CD14-positive monocyte (primary cell): ENCODE measurements around the gene PRDX6. TPM values are rescaled to one million over a fixed set of nuclear protein-coding genes. Genes with fewer than 3 reads are reported as not detected.
A peak's percentile ranks its signal among the peaks of the same experiment; 100 is the strongest.

Experiments
- DNase-seq, 3 donors: peaks; one replicate each; pipeline ENCODE4 v3.0.0-alpha.2; 2011 to 2022
- H2AFZ ChIP-seq: 2 replicates; pipeline ENCODE4 v1.6.0; 2012; ENCODE audit warnings: mild to moderate bottlenecking, low read depth, low read length, inconsistent platforms; ENCODE audit not compliant: insufficient read depth, poor library complexity, severe bottlenecking
- H3K27ac ChIP-seq, 2 donors: 1 replicate in 1 of 2; 2 replicates in 1 of 2; pipeline ENCODE4 v1.5.1; 2012 to 2013; ENCODE audit warnings: low read length in 2 of 2, control low read depth in 1 of 2, inconsistent platforms in 1 of 2, low read depth in 1 of 2, mild to moderate bottlenecking in 1 of 2
- H3K27me3 ChIP-seq, 2 donors: one replicate each; pipeline versions ENCODE4 v1.6.0 to v1.6.1; 2011 to 2013; ENCODE audit warnings: low read length in 2 of 2; ENCODE audit not compliant: control insufficient read depth in 2 of 2, insufficient read depth in 2 of 2
- H3K36me3 ChIP-seq, 2 donors: replicated peaks in 1 of 2; 1 replicate in 1 of 2; 2 replicates in 1 of 2; pipeline versions ENCODE4 v1.5.1 to v1.6.1; 2012 to 2013; ENCODE audit warnings: low read length in 2 of 2, control low read depth in 1 of 2, inconsistent platforms in 1 of 2, mild to moderate bottlenecking in 1 of 2; ENCODE audit not compliant: insufficient read depth in 2 of 2, control insufficient read depth in 1 of 2
- H3K4me1 ChIP-seq, 2 donors: 1 replicate in 1 of 2; 2 replicates in 1 of 2; pipeline versions ENCODE4 v1.5.1 to v1.6.1; 2012 to 2013; ENCODE audit warnings: low read length in 2 of 2, control low read depth in 1 of 2, inconsistent platforms in 1 of 2, mild to moderate bottlenecking in 1 of 2, moderate library complexity in 1 of 2; ENCODE audit not compliant: insufficient read depth in 2 of 2, control insufficient read depth in 1 of 2
- H3K4me2 ChIP-seq: replicated peaks from 2 replicates; pipeline ENCODE3; 2012; ENCODE audit warnings: low read length, moderate library complexity, mild to moderate bottlenecking; ENCODE audit not compliant: poor library complexity, severe bottlenecking; ENCODE audit errors: extremely low read depth
- H3K4me3 ChIP-seq, 3 experiments: fragments of 200-600 bp in 1 of 3; sonication (generic) in 1 of 3; replicated peaks in 1 of 3; 1 replicate in 2 of 3; 2 replicates in 1 of 3; pipeline ENCODE4 v1.5.1; 2011 to 2013; ENCODE audit warnings: low read length in 3 of 3, mild to moderate bottlenecking in 3 of 3, control low read depth in 2 of 3, low read depth in 2 of 3, inconsistent platforms in 1 of 3, moderate library complexity in 1 of 3
- H3K79me2 ChIP-seq: 2 replicates; pipeline ENCODE4 v1.6.0; 2012; ENCODE audit warnings: mild to moderate bottlenecking, control low read depth, inconsistent platforms, low read length, moderate library complexity; ENCODE audit not compliant: insufficient read depth
- H3K9ac ChIP-seq: 2 replicates; pipeline ENCODE4 v1.6.0; 2017; ENCODE audit warnings: low read length, mild to moderate bottlenecking; ENCODE audit not compliant: insufficient read depth, poor library complexity, severe bottlenecking
- H3K9me3 ChIP-seq, 2 donors: replicated peaks in 1 of 2; 1 replicate in 1 of 2; 2 replicates in 1 of 2; pipeline versions ENCODE4 v1.5.1 to v1.6.1; 2012 to 2013; ENCODE audit warnings: low read length in 2 of 2, control low read depth in 1 of 2; ENCODE audit not compliant: control insufficient read depth in 1 of 2, insufficient read depth in 1 of 2
- H4K20me1 ChIP-seq: 2 replicates; pipeline ENCODE4 v1.6.0; 2012; ENCODE audit warnings: mild to moderate bottlenecking, low read length, control low read depth, moderate library complexity; ENCODE audit not compliant: insufficient read depth
- H3K27ac Mint-ChIP-seq, 7 donors: one replicate each; pipeline ENCODE4 v1.8.0; 2020; ENCODE audit warnings: mild to moderate bottlenecking in 7 of 7, mixed read lengths in 7 of 7, moderate library complexity in 6 of 7, inconsistent platforms in 2 of 7
- H3K27me3 Mint-ChIP-seq, 3 donors: one replicate each; pipeline ENCODE4 v1.8.0; 2021 to 2022; ENCODE audit warnings: low read depth in 3 of 3, mild to moderate bottlenecking in 3 of 3, mixed read lengths in 3 of 3, moderate library complexity in 3 of 3, inconsistent platforms in 1 of 3
- H3K36me3 Mint-ChIP-seq, 2 donors: one replicate each; pipeline ENCODE4 v1.8.0; 2020; ENCODE audit warnings: mixed read lengths in 2 of 2, inconsistent platforms in 1 of 2, mild to moderate bottlenecking in 1 of 2
- H3K4me1 Mint-ChIP-seq: one replicate; pipeline ENCODE4 v1.8.0; 2020; ENCODE audit warnings: mild to moderate bottlenecking, mixed read lengths
- H3K4me3 Mint-ChIP-seq, 2 donors: one replicate each; pipeline ENCODE4 v1.8.0; 2020; ENCODE audit warnings: mild to moderate bottlenecking in 2 of 2, mixed read lengths in 2 of 2, moderate library complexity in 1 of 2
- H3K9me3 Mint-ChIP-seq, 7 donors: one replicate each; pipeline ENCODE4 v1.8.0; 2020 to 2022; ENCODE audit warnings: mixed read lengths in 7 of 7, mild to moderate bottlenecking in 6 of 7, moderate library complexity in 6 of 7, inconsistent platforms in 2 of 7
- WGBS: methylation state at CpG from one replicate; pipeline ENCODE4 v1.1.5; 2013; ENCODE audit warnings: missing lambda C conversion rate; ENCODE audit not compliant: insufficient coverage; 5-methylcytosine and 5-hydroxymethylcytosine counted together
- intact Hi-C, 2 donors: fragments of 100-400 bp; cut with micrococcal nuclease; formaldehyde crosslinking; loops; one replicate each; pipeline versions ENCODE4 v1.15.0 to v1.15.1; 2023
- polyA plus RNA-seq, 3 donors: library from polyadenylated mRNA; depleted of rRNA in 1 of 3; unstranded in 2 of 3; stranded (reverse) in 1 of 3; fragments of 300-500 nt in 2 of 3; fragments of >200 nt in 1 of 3; fragmentation: Illumina TruSeq in 2 of 3; gene quantifications; 1 replicate in 2 of 3; 2 replicates in 1 of 3; pipeline ENCODE4 v1.2.3, GENCODE V29; 2012 to 2021
- TF ChIP-seq, protein P1 (sequence below): fragments of 200-600 bp; IDR thresholded peaks from one replicate; pipeline ENCODE4 v1.8.0; 2022; ENCODE audit warnings: antibody characterized with exemption, mild to moderate bottlenecking

The PRDX6 gene
- polyA plus RNA-seq, 3 donors, result 89.5 to 142 (median 119) TPM

DNA sequence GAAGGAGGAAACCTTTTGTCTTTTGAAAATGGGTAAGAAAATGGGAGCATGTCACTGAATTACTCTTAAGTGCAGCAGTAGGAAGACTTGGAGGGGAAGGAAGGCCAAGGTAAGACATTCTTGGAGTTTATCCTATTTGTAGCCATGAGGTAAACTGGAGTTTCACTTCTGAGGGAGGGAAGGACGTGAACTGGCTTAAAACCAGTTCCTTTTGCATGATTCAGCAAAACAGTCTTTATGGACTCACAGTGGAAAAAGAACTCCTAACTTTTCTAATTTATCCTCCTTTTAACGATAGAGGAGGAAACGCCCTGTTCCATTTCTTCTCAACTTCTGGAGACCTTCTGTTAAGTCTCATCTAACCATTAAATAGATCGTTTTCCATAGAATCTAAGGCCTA lies 2.5 kb downstream of the PRDX6 start:
- DNase-seq, result peak in 1 of 3 donors; percentile 9
- Histone ChIP-seq H3K79me2 (peaks cover 43% of the 10 kb centered on the region), H4K20me1 (peaks cover 7% of the 10 kb centered on the region), H3K36me3 (peaks cover 29 to 41% of the 10 kb centered on the region in 2 donors), H3K27ac (peak overlapping the region in 1 of 2 donors; percentile 42), H2AFZ (no peak overlapping the region), H3K4me2 (peak overlapping the region; percentile 12), H3K9me3 (no peaks in the 10 kb centered on the region), H3K4me1 (peaks cover 37 to 45% of the 10 kb centered on the region in 2 donors), H3K4me3 (peak overlapping the region in 1 of 3 experiments; percentile 21), H3K27me3 (no peaks in the 10 kb centered on the region), H3K9ac (no peak overlapping the region)
- peaks cover 30 to 37% of the 10 kb centered on the region in 2 donors for H3K36me3 Mint-ChIP-seq
- no peaks in the 10 kb centered on the region for H3K9me3 Mint-ChIP-seq
- H3K4me3 Mint-ChIP-seq, result peak overlapping the region in 1 of 2 donors; percentile 23
- H3K27me3 Mint-ChIP-seq, result peaks cover 0 to 4% (median 1%) of the 10 kb centered on the region in 3 donors
- peaks cover 43% of the 10 kb centered on the region for H3K4me1 Mint-ChIP-seq
- peak overlapping the region in 4 of 7 donors; percentile 34 to 72 (median 55) for H3K27ac Mint-ChIP-seq
- intact Hi-C loops, result loop anchor here (5.0 to 10.0 kb wide), 5 partner anchors 47 to 543 kb away; partner anchors contain the start of genes CENPL (in 2 of the 2), DARS2 (in 2 of the 2), GAS5 (in 2 of the 2) and ZBTB37 (in 2 of the 2)
- no CpG with 5 or more reads among the region's 4 CpGs for WGBS
- TF ChIP-seq, protein P1, sequence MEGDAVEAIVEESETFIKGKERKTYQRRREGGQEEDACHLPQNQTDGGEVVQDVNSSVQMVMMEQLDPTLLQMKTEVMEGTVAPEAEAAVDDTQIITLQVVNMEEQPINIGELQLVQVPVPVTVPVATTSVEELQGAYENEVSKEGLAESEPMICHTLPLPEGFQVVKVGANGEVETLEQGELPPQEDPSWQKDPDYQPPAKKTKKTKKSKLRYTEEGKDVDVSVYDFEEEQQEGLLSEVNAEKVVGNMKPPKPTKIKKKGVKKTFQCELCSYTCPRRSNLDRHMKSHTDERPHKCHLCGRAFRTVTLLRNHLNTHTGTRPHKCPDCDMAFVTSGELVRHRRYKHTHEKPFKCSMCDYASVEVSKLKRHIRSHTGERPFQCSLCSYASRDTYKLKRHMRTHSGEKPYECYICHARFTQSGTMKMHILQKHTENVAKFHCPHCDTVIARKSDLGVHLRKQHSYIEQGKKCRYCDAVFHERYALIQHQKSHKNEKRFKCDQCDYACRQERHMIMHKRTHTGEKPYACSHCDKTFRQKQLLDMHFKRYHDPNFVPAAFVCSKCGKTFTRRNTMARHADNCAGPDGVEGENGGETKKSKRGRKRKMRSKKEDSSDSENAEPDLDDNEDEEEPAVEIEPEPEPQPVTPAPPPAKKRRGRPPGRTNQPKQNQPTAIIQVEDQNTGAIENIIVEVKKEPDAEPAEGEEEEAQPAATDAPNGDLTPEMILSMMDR, result no peak

DNA sequence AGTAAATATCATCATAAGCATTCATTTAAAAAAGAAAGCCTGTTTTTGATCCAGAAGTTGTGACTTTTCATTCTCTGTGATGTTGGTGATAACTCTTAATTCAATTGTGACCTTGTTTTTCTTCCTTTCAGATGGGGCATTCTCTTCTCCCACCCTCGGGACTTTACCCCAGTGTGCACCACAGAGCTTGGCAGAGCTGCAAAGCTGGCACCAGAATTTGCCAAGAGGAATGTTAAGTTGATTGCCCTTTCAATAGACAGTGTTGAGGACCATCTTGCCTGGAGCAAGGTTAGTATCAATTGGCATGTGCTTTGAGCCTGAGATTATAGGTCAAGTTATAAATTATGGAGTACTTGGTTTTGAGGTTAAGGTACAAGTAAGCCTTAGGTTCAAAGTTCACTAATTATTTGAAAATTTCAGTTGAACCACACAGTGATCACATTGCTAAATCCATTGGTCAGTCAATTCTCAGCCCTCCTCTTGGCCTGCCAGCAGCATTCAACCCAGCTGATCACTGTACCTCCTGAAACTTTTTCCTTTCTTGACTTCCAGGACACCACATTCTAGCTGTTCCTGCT lies 4.1 kb downstream of the PRDX6 start:
- Histone ChIP-seq H3K9ac (no peak overlapping the region), H3K27ac (no peak overlapping the region), H4K20me1 (peaks cover 7% of the 10 kb centered on the region), H3K27me3 (no peaks in the 10 kb centered on the region), H3K9me3 (no peaks in the 10 kb centered on the region), H3K79me2 (peaks cover 30% of the 10 kb centered on the region), H2AFZ (no peak overlapping the region), H3K4me1 (peaks cover 23 to 32% of the 10 kb centered on the region in 2 donors), H3K4me2 (no peak overlapping the region), H3K36me3 (peaks cover 46 to 58% of the 10 kb centered on the region in 2 donors), H3K4me3 (no peak overlapping the region)
- peaks cover 0 to 2% (median 0%) of the 10 kb centered on the region in 3 donors for H3K27me3 Mint-ChIP-seq
- intact Hi-C loops, result no loop called here
- H3K4me3 Mint-ChIP-seq, result no peak overlapping the region
- H3K4me1 Mint-ChIP-seq, result peaks cover 28% of the 10 kb centered on the region
- no peak overlapping the region for H3K27ac Mint-ChIP-seq
- no peaks in the 10 kb centered on the region for H3K9me3 Mint-ChIP-seq
- H3K36me3 Mint-ChIP-seq, result peaks cover 46 to 51% of the 10 kb centered on the region in 2 donors
- no CpG with 5 or more reads among the region's 1 CpG for WGBS
- DNase-seq, result no peak
- TF ChIP-seq, protein P1, result no peak
